Endodermal cell (in vitro differentiated cells): Measurements from ENCODE around the gene HS6ST3. TPM values are rescaled to one million over a fixed set of nuclear protein-coding genes. Genes with fewer than 3 reads are reported as not detected.
A peak's percentile ranks its signal among the peaks of the same experiment; 100 is the strongest.
"Not testable (repeated sequence)": the region's sequence is repeated elsewhere in the genome, so short reads cannot be mapped to it uniquely, and the experiment has no call there.

Source experiments
- DNase-seq: peaks from one replicate; pipeline ENCODE4 v3.0.0-alpha.2; 2017
- H3K27ac ChIP-seq: 2 replicates; pipeline ENCODE4 v1.5.1; 2013; ENCODE audit warnings: mild to moderate bottlenecking, low read depth, low read length, moderate library complexity
- H3K27me3 ChIP-seq: 2 replicates; pipeline ENCODE4 v1.6.1; 2013; ENCODE audit warnings: mild to moderate bottlenecking, low read length, moderate library complexity; ENCODE audit not compliant: insufficient read depth, control insufficient read depth, poor library complexity, severe bottlenecking
- H3K36me3 ChIP-seq: 2 replicates; pipeline ENCODE4 v1.7.0; 2013; ENCODE audit warnings: mild to moderate bottlenecking, low read length, moderate library complexity; ENCODE audit not compliant: control insufficient read depth, insufficient read depth
- H3K4me1 ChIP-seq: one replicate; pipeline ENCODE4 v1.7.0; 2013; ENCODE audit warnings: low read length; ENCODE audit not compliant: control insufficient read depth, insufficient read depth
- H3K4me3 ChIP-seq: 2 replicates; pipeline ENCODE4 v1.5.1; 2013; ENCODE audit warnings: mild to moderate bottlenecking, low read length, moderate library complexity
- H3K9ac ChIP-seq: 2 replicates; pipeline ENCODE4 v1.6.1; 2013; ENCODE audit warnings: mild to moderate bottlenecking, low read length, moderate library complexity; ENCODE audit not compliant: poor library complexity, severe bottlenecking; ENCODE audit errors: extremely low read depth
- H3K9me3 ChIP-seq: 2 replicates; pipeline ENCODE4 v1.6.1; 2013; ENCODE audit warnings: mild to moderate bottlenecking, low read length, moderate library complexity; ENCODE audit not compliant: control insufficient read depth
- H3K27ac Mint-ChIP-seq: 2 replicates; pipeline ENCODE4 v1.8.0; 2020; ENCODE audit warnings: mixed read lengths
- H3K27me3 Mint-ChIP-seq: 2 replicates; pipeline ENCODE4 v1.8.0; 2021; ENCODE audit warnings: mild to moderate bottlenecking, mixed read lengths; ENCODE audit not compliant: insufficient read depth
- H3K36me3 Mint-ChIP-seq: 2 replicates; pipeline ENCODE4 v1.8.0; 2020; ENCODE audit warnings: low read depth, mixed read lengths
- H3K4me1 Mint-ChIP-seq: 2 replicates; pipeline ENCODE4 v1.8.0; 2020; ENCODE audit warnings: mixed read lengths
- H3K4me3 Mint-ChIP-seq: 2 replicates; pipeline ENCODE4 v1.8.0; 2020; ENCODE audit warnings: mild to moderate bottlenecking, moderate library complexity, mixed read lengths
- H3K9me3 Mint-ChIP-seq: 2 replicates; pipeline ENCODE4 v1.8.0; 2020; ENCODE audit warnings: mild to moderate bottlenecking, mixed read lengths
- CTCF ChIP-seq: fragments of 200-600 bp; sonication (generic); conservative IDR thresholded peaks from 2 replicates; pipeline ENCODE4 v1.5.0; 2021; ENCODE audit warnings: antibody characterized with exemption, mild to moderate bottlenecking
- WGBS, 2 experiments: methylation state at CpG; one replicate each; pipeline versions ENCODE4 v1.1.5 to v1.1.7; 2013; ENCODE audit warnings: missing lambda C conversion rate in 2 of 2, mixed read lengths in 1 of 2; ENCODE audit not compliant: insufficient coverage in 1 of 2, insufficient read length in 1 of 2; 5-methylcytosine and 5-hydroxymethylcytosine counted together
- long read RNA-seq, 4 experiments: library from polyadenylated mRNA in 2 of 4; library from RNA in 1 of 4; library from capped mRNA in 1 of 4; stranded (forward) in 3 of 4; unstranded in 1 of 4; transcript quantifications; one replicate each; pipeline ENCODE4 v2.0.0, GENCODE V29; 2020 to 2021; ENCODE audit warnings: inconsistent platforms in 1 of 4
- polyA plus RNA-seq, 2 experiments: library from polyadenylated mRNA; stranded (reverse); fragments of 50-300 nt; gene quantifications; one replicate each; pipeline ENCODE4 v1.2.3, GENCODE V29; 2013
- total RNA-seq, 2 donors: library from RNA; stranded (reverse); fragmentation: NEBNext Ultra II Directional in 1 of 2; extraction: Animal tissue kit (Norgen Biotek cat#: 25700) in 1 of 2; gene quantifications; 2 replicates in 1 of 2; 3 replicates in 1 of 2; pipeline ENCODE4 v1.2.1, GENCODE V29; 2021

HS6ST3 gene
- total RNA-seq = 1 to 10 TPM in 1 of 2 donors, under 1 TPM in 1; 0.84 to 1.1 TPM
- 2.2 TPM for polyA plus RNA-seq (2013, experiment 1 of 2)
- 2.1 TPM for polyA plus RNA-seq (2013, experiment 2 of 2)
- long read RNA-seq, experiment 1, full-length matches to known transcripts = 1 of 1 reads
- long read RNA-seq, experiment 1, partial matches to known transcripts = 0 of 1 reads
- long read RNA-seq, experiment 1, other reads (novel, unspliced or antisense) = 0 of 1 reads
- long read RNA-seq, experiment 2, partial matches to known transcripts = 0 of 4 reads
- long read RNA-seq, experiment 2, other reads (novel, unspliced or antisense) = 4 of 4 reads
- long read RNA-seq, experiment 3 = 0 reads
- long read RNA-seq, experiment 4 = 0 reads

- Histone ChIP-seq H3K4me1 (peaks cover 9% of the 10 kb centered on the region), H3K9me3 (no peaks in the 10 kb centered on the region), H3K27ac (no peak within 1 kb of the TSS), H3K27me3 (peaks cover 67% of the 10 kb centered on the region), H3K9ac (no peak within 1 kb of the TSS), H3K36me3 (no peaks in the 10 kb centered on the region), H3K4me3 (peak within 1 kb of the TSS; percentile 75)
- H3K36me3 Mint-ChIP-seq = no peaks in the 10 kb centered on the region
- H3K27ac Mint-ChIP-seq = no peak within 1 kb of the TSS
- peak within 1 kb of the TSS; percentile 64 for H3K4me3 Mint-ChIP-seq
- no peaks in the 10 kb centered on the region for H3K9me3 Mint-ChIP-seq
- TF ChIP-seq CTCF = no peak
- H3K27me3 Mint-ChIP-seq = peaks cover 69% of the 10 kb centered on the region
- peak; percentile 88 for DNase-seq
- H3K4me1 Mint-ChIP-seq = peaks cover 25% of the 10 kb centered on the region
- WGBS, 2 experiments = 1 to 3% methylated on average over 6 to 35 of the region's 35 CpGs
These were observed at the start of gene HS6ST3 for GRCh38 chr13:96089749-96090239. Gene HS6ST3 (plus strand): TSS chr13:96090107.

GRCh38 chr13:96041326-96042110 lies 48.4 kb upstream of the HS6ST3 start:
- no peak overlapping the region for H3K4me3 ChIP-seq
- H3K27ac ChIP-seq = no peak overlapping the region
- H3K4me1 Mint-ChIP-seq = peaks cover 5% of the 10 kb centered on the region
- H3K4me3 Mint-ChIP-seq = no peak overlapping the region
- no peak for TF ChIP-seq CTCF
- H3K27me3 ChIP-seq = no peaks in the 10 kb centered on the region
- 80 to 95% methylated on average over 1 to 4 of the region's 4 CpGs for WGBS, 2 experiments
- no peaks in the 10 kb centered on the region for H3K4me1 ChIP-seq
- peaks cover 41% of the 10 kb centered on the region for H3K36me3 Mint-ChIP-seq
- H3K9ac ChIP-seq = no peak overlapping the region
- H3K9me3 ChIP-seq = peaks cover 8% of the 10 kb centered on the region
- H3K27me3 Mint-ChIP-seq = no peaks in the 10 kb centered on the region
- H3K36me3 ChIP-seq = no peaks in the 10 kb centered on the region
- peak; percentile 64 for DNase-seq
- H3K27ac Mint-ChIP-seq = peak overlapping the region; percentile 19
- H3K9me3 Mint-ChIP-seq = peaks cover 28% of the 10 kb centered on the region

GRCh38 chr13:96044238-96044637 lies 45.7 kb upstream of the HS6ST3 start:
- Mint-ChIP-seq H3K4me1 (peaks cover 5% of the 10 kb centered on the region), H3K4me3 (no peak overlapping the region), H3K27me3 (no peaks in the 10 kb centered on the region), H3K36me3 (peaks cover 53% of the 10 kb centered on the region), H3K9me3 (peaks cover 43% of the 10 kb centered on the region), H3K27ac (no peak overlapping the region)
- WGBS, 2 experiments = 94% methylated on average over 1 of the region's 1 CpG; no CpG with 5 or more reads in 1 of the 2 experiments
- H3K27ac ChIP-seq = no peak overlapping the region
- H3K4me1 ChIP-seq = no peaks in the 10 kb centered on the region
- no peak for DNase-seq
- peaks cover 14% of the 10 kb centered on the region for H3K9me3 ChIP-seq
- no peak for TF ChIP-seq CTCF
- H3K27me3 ChIP-seq = no peaks in the 10 kb centered on the region
- no peaks in the 10 kb centered on the region for H3K36me3 ChIP-seq
- H3K4me3 ChIP-seq = no peak overlapping the region
- H3K9ac ChIP-seq = no peak overlapping the region

GRCh38 chr13:96046449-96047126 lies 43.3 kb upstream of the HS6ST3 start:
- H3K9me3 ChIP-seq = peaks cover 14% of the 10 kb centered on the region
- not testable (repeated sequence) for H3K27me3 ChIP-seq, H3K4me3 Mint-ChIP-seq, DNase-seq, H3K9ac ChIP-seq, H3K27ac ChIP-seq, H3K4me1 Mint-ChIP-seq, H3K27me3 Mint-ChIP-seq, H3K36me3 ChIP-seq, H3K4me3 ChIP-seq, H3K27ac Mint-ChIP-seq, H3K4me1 ChIP-seq
- Mint-ChIP-seq H3K9me3 (peaks cover 51% of the 10 kb centered on the region), H3K36me3 (peaks cover 51% of the 10 kb centered on the region)
- WGBS, 2 experiments = 94 to 99% methylated on average over 10 to 16 of the region's 16 CpGs
